Measurements from ENCODE around the gene TMEM167A. TPM values are rescaled to one million over a fixed set of nuclear protein-coding genes. Genes with fewer than 3 reads are reported as not detected.

The TMEM167A gene
- total RNA-seq, 2 donors from 2014 or later: 89.4 to 114 TPM

DNA sequence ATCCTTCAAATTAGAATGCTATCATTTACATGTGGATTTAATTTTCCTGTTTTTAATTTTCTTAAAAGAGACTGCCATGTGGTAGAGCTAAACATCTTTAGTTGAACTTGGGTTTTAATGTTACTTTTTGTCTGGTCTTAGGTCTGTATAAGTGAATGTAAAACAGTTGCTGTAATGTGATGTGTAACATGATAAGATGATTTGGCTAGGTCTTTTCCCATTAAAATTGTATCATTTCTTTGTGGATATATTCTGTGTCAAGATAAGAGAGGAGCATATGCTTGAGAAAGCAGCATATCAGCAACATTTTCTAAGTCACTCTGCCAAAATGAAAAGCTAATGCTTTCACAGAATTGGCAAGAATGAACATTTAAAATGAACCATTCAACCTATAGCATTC is 18.5 kb downstream of the TMEM167A start:
- no peaks in the 10 kb centered on the region for H3K9me3 ChIP-seq
- H3K4me3 ChIP-seq: no peak overlapping the region
- H3K9ac ChIP-seq (ENCODE audit: low read depth in 2 of 2, low read length in 2 of 2): no peak overlapping the region
- H3K36me3 ChIP-seq: no peaks in the 10 kb centered on the region
- H3K27ac ChIP-seq: no peak overlapping the region
- TF ChIP-seq CTCF (IDR thresholded peaks at IDR 0.05): no peak
- intact Hi-C loops (cut with DNase I): no loop called here
- DNase-seq: no peak
- H3K4me1 ChIP-seq: no peaks in the 10 kb centered on the region
- no peaks in the 10 kb centered on the region for H3K27me3 ChIP-seq

DNA sequence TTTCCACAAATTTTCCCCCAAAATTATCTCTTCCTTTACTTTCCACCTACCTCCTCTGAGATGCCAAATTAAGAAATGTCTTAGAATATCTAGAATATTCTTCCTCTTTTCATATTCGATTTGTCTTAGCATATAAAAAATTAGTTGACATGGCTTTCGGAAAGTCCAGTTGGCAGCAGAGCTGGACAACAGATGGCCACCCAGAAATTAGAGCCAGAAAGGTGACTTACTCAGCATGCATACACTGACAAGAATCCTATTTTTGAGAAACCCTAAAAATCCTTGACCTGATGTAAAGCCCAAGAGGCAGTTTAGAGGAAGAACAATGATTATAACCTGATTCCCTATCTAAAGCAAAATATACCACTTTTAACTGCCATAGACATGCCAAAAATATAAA is 22.0 kb downstream of the TMEM167A start:
- no peak overlapping the region for H3K27ac ChIP-seq
- no peaks in the 10 kb centered on the region for H3K9me3 ChIP-seq
- no peaks in the 10 kb centered on the region for H3K4me1 ChIP-seq
- no peaks in the 10 kb centered on the region for H3K27me3 ChIP-seq
- no peak for TF ChIP-seq CTCF (IDR thresholded peaks at IDR 0.05)
- no peaks in the 10 kb centered on the region for H3K36me3 ChIP-seq
- intact Hi-C loops (cut with DNase I): no loop called here
- H3K4me3 ChIP-seq: no peak overlapping the region
- no peak for DNase-seq
- H3K9ac ChIP-seq (ENCODE audit: low read depth in 2 of 2, low read length in 2 of 2): no peak overlapping the region

GRCh38 chr5:83050723-83051340 is 26.4 kb downstream of the TMEM167A start:
- no peak overlapping the region for H3K4me3 ChIP-seq
- H3K27me3 ChIP-seq: no peaks in the 10 kb centered on the region
- no peak overlapping the region for H3K27ac ChIP-seq
- H3K4me1 ChIP-seq: no peaks in the 10 kb centered on the region
- H3K36me3 ChIP-seq: no peaks in the 10 kb centered on the region
- DNase-seq: no peak
- intact Hi-C loops (cut with DNase I): no loop called here
- no peak overlapping the region for H3K9ac ChIP-seq (ENCODE audit: low read depth in 2 of 2, low read length in 2 of 2)
- H3K9me3 ChIP-seq: no peaks in the 10 kb centered on the region
- TF ChIP-seq CTCF (IDR thresholded peaks at IDR 0.05): no peak

DNA sequence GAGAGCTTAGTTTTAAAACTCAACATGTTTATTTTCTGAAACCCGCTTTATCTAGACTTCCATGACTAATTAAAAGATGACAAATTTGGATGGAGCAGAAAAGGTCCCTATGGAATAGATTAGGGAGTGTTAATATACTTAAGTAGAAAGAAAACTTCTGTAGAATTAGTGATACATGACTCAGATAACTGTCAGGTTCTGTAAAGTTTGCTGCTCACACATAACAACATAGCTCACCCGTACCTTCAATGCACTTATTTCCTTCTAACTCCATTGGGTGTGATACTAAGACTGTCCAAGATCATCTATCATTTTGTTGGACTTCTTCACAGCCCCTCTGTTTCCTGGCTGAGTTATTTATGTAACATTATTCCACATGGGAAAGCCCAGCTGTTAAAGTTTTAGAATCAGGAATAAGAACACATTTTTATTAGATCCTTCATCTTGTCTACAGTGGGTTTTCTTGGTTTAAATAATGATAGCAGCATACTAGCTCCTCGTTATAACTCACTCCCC is 27.8 kb downstream of the TMEM167A start:
- no peaks in the 10 kb centered on the region for H3K27me3 ChIP-seq
- H3K9ac ChIP-seq (ENCODE audit: low read depth in 2 of 2, low read length in 2 of 2): no peak overlapping the region
- TF ChIP-seq CTCF (IDR thresholded peaks at IDR 0.05): no peak
- H3K36me3 ChIP-seq: no peaks in the 10 kb centered on the region
- intact Hi-C loops (cut with DNase I): no loop called here
- no peak overlapping the region for H3K4me3 ChIP-seq
- no peaks in the 10 kb centered on the region for H3K9me3 ChIP-seq
- H3K27ac ChIP-seq: no peak overlapping the region
- DNase-seq: no peak
- no peaks in the 10 kb centered on the region for H3K4me1 ChIP-seq

GRCh38 chr5:83048811-83049210 is 28.4 kb downstream of the TMEM167A start:
- no peak for TF ChIP-seq CTCF (IDR thresholded peaks at IDR 0.05)
- Histone ChIP-seq H3K27ac (no peak overlapping the region), H3K27me3 (no peaks in the 10 kb centered on the region), H3K4me1 (no peaks in the 10 kb centered on the region), H3K4me3 (no peak overlapping the region), H3K9ac (ENCODE audit: low read depth in 2 of 2, low read length in 2 of 2) (no peak overlapping the region), H3K9me3 (no peaks in the 10 kb centered on the region), H3K36me3 (no peaks in the 10 kb centered on the region)
- no peak for DNase-seq
- intact Hi-C loops (cut with DNase I): no loop called here
